HepG2 (cell line): ENCODE results near the gene SLC13A3. TPM values are rescaled to one million over a fixed set of nuclear protein-coding genes. Genes with fewer than 3 reads are reported as not detected.

Experiments
- ATM ChIP-seq: fragments of 450-650 bp; IDR thresholded peaks from 2 replicates; pipeline ENCODE4 v1.7.1; 2017; ENCODE audit warnings: mild to moderate bottlenecking, borderline replicate concordance
- CEBPG ChIP-seq: IDR thresholded peaks from 2 replicates; pipeline ENCODE4 v1.6.1; 2016
- CREM ChIP-seq, 2 experiments: sonication (generic) in 1 of 2; formaldehyde crosslinking in 1 of 2; IDR thresholded peaks; 2 replicates each; pipeline versions ENCODE4 v1.4.0 to v1.6.1; 2016 to 2020; ENCODE audit warnings: antibody characterized with exemption in 1 of 2, mild to moderate bottlenecking in 1 of 2, missing genetic modification reagents in 1 of 2
- DPF2 ChIP-seq: sonication (generic); formaldehyde crosslinking; IDR thresholded peaks from 2 replicates; pipeline ENCODE4 v1.4.0; 2020; ENCODE audit warnings: mild to moderate bottlenecking, low read depth, missing genetic modification reagents, borderline replicate concordance
- FOXA3 ChIP-seq: IDR thresholded peaks from 2 replicates; pipeline ENCODE4 v1.6.1; 2016; ENCODE audit warnings: missing genetic modification reagents, missing compliant biosample characterization
- GTF2F1 ChIP-seq: fragments of 150-350 bp; IDR thresholded peaks from 2 replicates; pipeline ENCODE4 v1.6.1; 2014; ENCODE audit warnings: low read length
- HNF1B ChIP-seq: sonication (generic); formaldehyde crosslinking; IDR thresholded peaks from 2 replicates; pipeline ENCODE4 v1.5.1; 2020; ENCODE audit warnings: mild to moderate bottlenecking, moderate library complexity, missing genetic modification reagents
- MIER3 ChIP-seq: IDR thresholded peaks from 2 replicates; pipeline ENCODE4 v1.6.1; 2016; ENCODE audit warnings: missing compliant biosample characterization, borderline replicate concordance
- NFKBIZ ChIP-seq: IDR thresholded peaks from 2 replicates; pipeline ENCODE4 v1.6.1; 2018; ENCODE audit warnings: missing genetic modification reagents, missing compliant biosample characterization
- NR2F2 ChIP-seq: IDR thresholded peaks from 2 replicates; pipeline ENCODE4 v1.6.1; 2012; ENCODE audit warnings: low read depth, inconsistent platforms, borderline replicate concordance
- SRSF4 ChIP-seq: fragments of 200-400 bp; formaldehyde crosslinking; IDR thresholded peaks from one replicate; pipeline ENCODE4 v1.6.1; 2018; ENCODE audit warnings: mild to moderate bottlenecking, low read depth, low read length, moderate library complexity; ENCODE audit not compliant: poor library complexity, severe bottlenecking
- YEATS4 ChIP-seq: sonication (generic); formaldehyde crosslinking; IDR thresholded peaks from 2 replicates; pipeline ENCODE4 v1.4.0; 2020; ENCODE audit warnings: missing genetic modification reagents, borderline replicate concordance
- ZEB1 ChIP-seq: IDR thresholded peaks from 2 replicates; pipeline ENCODE4 v1.6.1; 2012; ENCODE audit warnings: mild to moderate bottlenecking, low read depth, inconsistent platforms; ENCODE audit not compliant: insufficient replicate concordance
- ZFP36L1 ChIP-seq: sonication (generic); formaldehyde crosslinking; IDR thresholded peaks from 2 replicates; pipeline ENCODE4 v1.8.0; 2022; ENCODE audit warnings: mild to moderate bottlenecking, missing genetic modification reagents, moderate library complexity
- ZGPAT ChIP-seq: IDR thresholded peaks from 2 replicates; pipeline ENCODE4 v1.6.1; 2016; ENCODE audit warnings: mild to moderate bottlenecking
- ZIK1 ChIP-seq: sonication (generic); formaldehyde crosslinking; IDR thresholded peaks from 2 replicates; pipeline ENCODE4 v1.5.0; 2020; ENCODE audit warnings: mild to moderate bottlenecking, low read depth, missing genetic modification reagents, borderline replicate concordance
- ZNF281 ChIP-seq: sonication (generic); formaldehyde crosslinking; IDR thresholded peaks from 2 replicates; pipeline ENCODE4 v1.4.0; 2020; ENCODE audit warnings: missing genetic modification reagents, borderline replicate concordance
- polyA plus RNA-seq, 8 experiments: library from polyadenylated mRNA; depleted of rRNA in 3 of 8; stranded (reverse) in 7 of 8; unstranded in 1 of 8; fragments of >200 nt; fragmentation: Illumina TruSeq in 4 of 8; extraction: Trizol in 4 of 8; gene quantifications; 2 replicates each; pipeline versions ENCODE4 v1.2.1 to v1.2.3, GENCODE V29; 2011 to 2016; ENCODE audit warnings: low read depth in 4 of 8, missing spikeins in 1 of 8, mixed read lengths in 1 of 8; ENCODE audit not compliant: insufficient read depth in 1 of 8
- total RNA-seq, 5 experiments: library from RNA; depleted of rRNA; stranded (reverse); fragments of >200 nt; fragmentation: Illumina TruSeq; extraction: Trizol; gene quantifications; 2 replicates each; pipeline ENCODE4 v1.2.3, GENCODE V29; 2016; ENCODE audit warnings: low read depth in 1 of 5
- TF ChIP-seq, protein P1 (sequence below): sonication (generic); formaldehyde crosslinking; IDR thresholded peaks from 2 replicates; pipeline ENCODE4 v1.4.0; 2020; ENCODE audit warnings: missing genetic modification reagents

SLC13A3 gene
- total and polyA plus RNA-seq, 2 of the 13 experiments (the other 11 are each of a cell fraction or from before 2014, with no cell fraction given) = 66.5 to 76.0 TPM

DNA sequence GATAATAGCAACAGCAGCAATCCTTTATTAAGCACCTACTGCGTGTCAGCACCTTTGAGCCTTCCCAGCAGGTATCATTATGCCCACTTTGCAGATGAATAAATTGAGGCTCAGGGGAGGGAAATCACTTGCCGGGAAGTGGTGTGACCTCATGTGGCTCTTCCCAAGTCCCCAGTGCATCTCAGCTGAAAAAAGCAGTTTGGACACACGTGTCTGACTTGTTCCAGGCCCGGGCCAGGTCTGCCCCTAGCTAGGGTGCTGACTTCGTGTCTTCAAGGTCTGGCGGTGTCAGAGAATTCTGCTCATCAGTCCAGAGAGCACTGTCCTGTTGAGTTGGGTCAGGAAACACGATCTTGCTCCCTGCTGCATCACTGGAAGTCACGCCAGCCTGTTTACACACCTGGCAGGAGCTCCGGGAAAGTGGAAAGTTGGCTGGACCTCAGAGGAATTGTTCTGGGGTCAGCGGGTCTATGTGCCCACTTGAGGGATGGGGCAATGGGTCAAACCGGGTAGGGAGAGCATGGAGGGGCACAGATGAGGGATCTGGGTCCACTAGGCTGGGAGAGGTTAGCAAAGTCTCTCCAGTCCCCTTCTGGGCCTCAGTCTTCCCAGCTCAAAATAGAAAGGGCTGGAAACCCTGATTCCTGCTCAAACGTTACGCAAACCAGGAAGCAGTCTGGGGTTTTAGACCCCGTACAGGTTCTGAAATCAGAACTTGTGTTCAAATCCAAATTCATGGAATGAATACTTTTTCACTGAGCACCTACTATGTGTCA is 10.5 kb downstream of the SLC13A3 start (continued):
- TF ChIP-seq MIER3 (CRISPR knock-in tag) (no peak), NFKBIZ (CRISPR knock-in tag) (peak; percentile 58), SRSF4 (no peak), ZNF281 (CRISPR knock-in tag) (no peak), ATM (no peak), CREM (IDR thresholded peaks at IDR 0.05) (peak; percentile 46; the same call in 1 of the 2 replicates), CREM (CRISPR knock-in tag; IDR thresholded peaks at IDR 0.05) (no peak), ZGPAT (peak; percentile 88), DPF2 (CRISPR knock-in tag) (peak; percentile 80; the same call in 1 of the 2 replicates), ZIK1 (CRISPR knock-in tag) (0 out of 2 replicates have a peak, but pooled peaks have one; percentile 35), ZFP36L1 (peak; percentile 75; the same call in 1 of the 2 replicates), NR2F2 (peak; percentile 88; the same call in 1 of the 2 replicates), YEATS4 (CRISPR knock-in tag) (peak; percentile 58; the same call in 1 of the 2 replicates), ZEB1 (peak; percentile 57), FOXA3 (CRISPR knock-in tag) (peak; percentile 94), GTF2F1 (no peak), HNF1B (CRISPR knock-in tag) (no peak; the same call in none of the 2 replicates), CEBPG (CRISPR knock-in tag) (peak; percentile 89)
- TF ChIP-seq, protein P1, sequence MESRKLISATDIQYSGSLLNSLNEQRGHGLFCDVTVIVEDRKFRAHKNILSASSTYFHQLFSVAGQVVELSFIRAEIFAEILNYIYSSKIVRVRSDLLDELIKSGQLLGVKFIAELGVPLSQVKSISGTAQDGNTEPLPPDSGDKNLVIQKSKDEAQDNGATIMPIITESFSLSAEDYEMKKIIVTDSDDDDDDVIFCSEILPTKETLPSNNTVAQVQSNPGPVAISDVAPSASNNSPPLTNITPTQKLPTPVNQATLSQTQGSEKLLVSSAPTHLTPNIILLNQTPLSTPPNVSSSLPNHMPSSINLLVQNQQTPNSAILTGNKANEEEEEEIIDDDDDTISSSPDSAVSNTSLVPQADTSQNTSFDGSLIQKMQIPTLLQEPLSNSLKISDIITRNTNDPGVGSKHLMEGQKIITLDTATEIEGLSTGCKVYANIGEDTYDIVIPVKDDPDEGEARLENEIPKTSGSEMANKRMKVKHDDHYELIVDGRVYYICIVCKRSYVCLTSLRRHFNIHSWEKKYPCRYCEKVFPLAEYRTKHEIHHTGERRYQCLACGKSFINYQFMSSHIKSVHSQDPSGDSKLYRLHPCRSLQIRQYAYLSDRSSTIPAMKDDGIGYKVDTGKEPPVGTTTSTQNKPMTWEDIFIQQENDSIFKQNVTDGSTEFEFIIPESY (CRISPR knock-in tag) = peak; percentile 84
